ENCODE data around the gene CLEC10A.

GRCh38 chr17:7047566-7047965, 32.5 kb downstream of the CLEC10A start:
- TF ChIP-seq EZH2 (IDR thresholded peaks at IDR 0.05; ENCODE audit: low read depth), result no peak
- TF ChIP-seq, protein P1, sequence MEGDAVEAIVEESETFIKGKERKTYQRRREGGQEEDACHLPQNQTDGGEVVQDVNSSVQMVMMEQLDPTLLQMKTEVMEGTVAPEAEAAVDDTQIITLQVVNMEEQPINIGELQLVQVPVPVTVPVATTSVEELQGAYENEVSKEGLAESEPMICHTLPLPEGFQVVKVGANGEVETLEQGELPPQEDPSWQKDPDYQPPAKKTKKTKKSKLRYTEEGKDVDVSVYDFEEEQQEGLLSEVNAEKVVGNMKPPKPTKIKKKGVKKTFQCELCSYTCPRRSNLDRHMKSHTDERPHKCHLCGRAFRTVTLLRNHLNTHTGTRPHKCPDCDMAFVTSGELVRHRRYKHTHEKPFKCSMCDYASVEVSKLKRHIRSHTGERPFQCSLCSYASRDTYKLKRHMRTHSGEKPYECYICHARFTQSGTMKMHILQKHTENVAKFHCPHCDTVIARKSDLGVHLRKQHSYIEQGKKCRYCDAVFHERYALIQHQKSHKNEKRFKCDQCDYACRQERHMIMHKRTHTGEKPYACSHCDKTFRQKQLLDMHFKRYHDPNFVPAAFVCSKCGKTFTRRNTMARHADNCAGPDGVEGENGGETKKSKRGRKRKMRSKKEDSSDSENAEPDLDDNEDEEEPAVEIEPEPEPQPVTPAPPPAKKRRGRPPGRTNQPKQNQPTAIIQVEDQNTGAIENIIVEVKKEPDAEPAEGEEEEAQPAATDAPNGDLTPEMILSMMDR (conservative IDR thresholded peaks at IDR 0.05), result no peak
